Endodermal cell (in vitro differentiated cells): ENCODE data around the gene SEMA5A. TPM values are rescaled to one million over a fixed set of nuclear protein-coding genes. Genes with fewer than 3 reads are reported as not detected.

Source experiments
- DNase-seq: peaks from one replicate; pipeline ENCODE4 v3.0.0-alpha.2; 2017
- H3K27ac ChIP-seq: 2 replicates; pipeline ENCODE4 v1.5.1; 2013; ENCODE audit warnings: mild to moderate bottlenecking, low read depth, low read length, moderate library complexity
- H3K27me3 ChIP-seq: 2 replicates; pipeline ENCODE4 v1.6.1; 2013; ENCODE audit warnings: mild to moderate bottlenecking, low read length, moderate library complexity; ENCODE audit not compliant: insufficient read depth, control insufficient read depth, poor library complexity, severe bottlenecking
- H3K36me3 ChIP-seq: 2 replicates; pipeline ENCODE4 v1.7.0; 2013; ENCODE audit warnings: mild to moderate bottlenecking, low read length, moderate library complexity; ENCODE audit not compliant: control insufficient read depth, insufficient read depth
- H3K4me1 ChIP-seq: one replicate; pipeline ENCODE4 v1.7.0; 2013; ENCODE audit warnings: low read length; ENCODE audit not compliant: control insufficient read depth, insufficient read depth
- H3K4me3 ChIP-seq: 2 replicates; pipeline ENCODE4 v1.5.1; 2013; ENCODE audit warnings: mild to moderate bottlenecking, low read length, moderate library complexity
- H3K9ac ChIP-seq: 2 replicates; pipeline ENCODE4 v1.6.1; 2013; ENCODE audit warnings: mild to moderate bottlenecking, low read length, moderate library complexity; ENCODE audit not compliant: poor library complexity, severe bottlenecking; ENCODE audit errors: extremely low read depth
- H3K9me3 ChIP-seq: 2 replicates; pipeline ENCODE4 v1.6.1; 2013; ENCODE audit warnings: mild to moderate bottlenecking, low read length, moderate library complexity; ENCODE audit not compliant: control insufficient read depth
- H3K27ac Mint-ChIP-seq: 2 replicates; pipeline ENCODE4 v1.8.0; 2020; ENCODE audit warnings: mixed read lengths
- H3K27me3 Mint-ChIP-seq: 2 replicates; pipeline ENCODE4 v1.8.0; 2021; ENCODE audit warnings: mild to moderate bottlenecking, mixed read lengths; ENCODE audit not compliant: insufficient read depth
- H3K36me3 Mint-ChIP-seq: 2 replicates; pipeline ENCODE4 v1.8.0; 2020; ENCODE audit warnings: low read depth, mixed read lengths
- H3K4me1 Mint-ChIP-seq: 2 replicates; pipeline ENCODE4 v1.8.0; 2020; ENCODE audit warnings: mixed read lengths
- H3K4me3 Mint-ChIP-seq: 2 replicates; pipeline ENCODE4 v1.8.0; 2020; ENCODE audit warnings: mild to moderate bottlenecking, moderate library complexity, mixed read lengths
- H3K9me3 Mint-ChIP-seq: 2 replicates; pipeline ENCODE4 v1.8.0; 2020; ENCODE audit warnings: mild to moderate bottlenecking, mixed read lengths
- CTCF ChIP-seq: fragments of 200-600 bp; sonication (generic); conservative IDR thresholded peaks from 2 replicates; pipeline ENCODE4 v1.5.0; 2021; ENCODE audit warnings: antibody characterized with exemption, mild to moderate bottlenecking
- WGBS, 2 experiments: methylation state at CpG; one replicate each; pipeline versions ENCODE4 v1.1.5 to v1.1.7; 2013; ENCODE audit warnings: missing lambda C conversion rate in 2 of 2, mixed read lengths in 1 of 2; ENCODE audit not compliant: insufficient coverage in 1 of 2, insufficient read length in 1 of 2; 5-methylcytosine and 5-hydroxymethylcytosine counted together
- total RNA-seq, 2 donors: library from RNA; stranded (reverse); fragmentation: NEBNext Ultra II Directional in 1 of 2; extraction: Animal tissue kit (Norgen Biotek cat#: 25700) in 1 of 2; gene quantifications; 2 replicates in 1 of 2; 3 replicates in 1 of 2; pipeline ENCODE4 v1.2.1, GENCODE V29; 2021

The SEMA5A gene
- total RNA-seq, 2 donors from 2014 or later = 46.8 to 77.8 TPM

GRCh38 chr5:9015937-9016270 is 530.0 kb downstream of the SEMA5A start:
- 73 to 80% methylated on average over 2 of the region's 2 CpGs for WGBS, 2 experiments

GRCh38 chr5:9015260-9015936 is 530.5 kb downstream of the SEMA5A start:
- H3K36me3 Mint-ChIP-seq = no peaks in the 10 kb centered on the region
- H3K27me3 ChIP-seq = no peaks in the 10 kb centered on the region
- H3K9ac ChIP-seq = no peak overlapping the region
- peaks cover 1% of the 10 kb centered on the region for H3K4me1 ChIP-seq
- H3K27ac Mint-ChIP-seq = no peak overlapping the region
- no peak overlapping the region for H3K27ac ChIP-seq
- no peaks in the 10 kb centered on the region for H3K4me1 Mint-ChIP-seq
- H3K36me3 ChIP-seq = no peaks in the 10 kb centered on the region
- WGBS, 2 experiments = 74 to 92% methylated on average over 2 to 4 of the region's 5 CpGs
- no peak overlapping the region for H3K4me3 ChIP-seq
- no peak for TF ChIP-seq CTCF
- no peaks in the 10 kb centered on the region for H3K9me3 ChIP-seq
- no peaks in the 10 kb centered on the region for H3K9me3 Mint-ChIP-seq
- DNase-seq = no peak
- no peak overlapping the region for H3K4me3 Mint-ChIP-seq
- no peaks in the 10 kb centered on the region for H3K27me3 Mint-ChIP-seq

More at GRCh38 chr5:9015937-9016270, 530.0 kb downstream of the SEMA5A start:
- H3K27me3 ChIP-seq = no peaks in the 10 kb centered on the region
- no peak overlapping the region for H3K4me3 Mint-ChIP-seq
- no peaks in the 10 kb centered on the region for H3K4me1 Mint-ChIP-seq
- no peaks in the 10 kb centered on the region for H3K36me3 Mint-ChIP-seq
- H3K9me3 Mint-ChIP-seq = peaks cover 5% of the 10 kb centered on the region
- no peaks in the 10 kb centered on the region for H3K36me3 ChIP-seq
- DNase-seq = no peak
- H3K9ac ChIP-seq = no peak overlapping the region
- H3K27ac ChIP-seq = no peak overlapping the region
- no peak for TF ChIP-seq CTCF
- H3K9me3 ChIP-seq = peaks cover 3% of the 10 kb centered on the region
- H3K27me3 Mint-ChIP-seq = no peaks in the 10 kb centered on the region
- no peaks in the 10 kb centered on the region for H3K4me1 ChIP-seq
- no peak overlapping the region for H3K27ac Mint-ChIP-seq
- H3K4me3 ChIP-seq = no peak overlapping the region

GRCh38 chr5:9013147-9013546 is 532.7 kb downstream of the SEMA5A start:
- Mint-ChIP-seq H3K4me1 (peaks cover 6% of the 10 kb centered on the region), H3K36me3 (no peaks in the 10 kb centered on the region), H3K4me3 (no peak overlapping the region), H3K27ac (no peak overlapping the region), H3K27me3 (peaks cover 3% of the 10 kb centered on the region), H3K9me3 (peaks cover 15% of the 10 kb centered on the region)
- no peak for DNase-seq
- TF ChIP-seq CTCF = no peak
- Histone ChIP-seq H3K27me3 (no peaks in the 10 kb centered on the region), H3K9me3 (peaks cover 11% of the 10 kb centered on the region), H3K9ac (no peak overlapping the region), H3K27ac (no peak overlapping the region), H3K4me1 (peaks cover 7% of the 10 kb centered on the region), H3K4me3 (no peak overlapping the region), H3K36me3 (no peaks in the 10 kb centered on the region)
- 80 to 96% methylated on average over 2 to 6 of the region's 6 CpGs for WGBS, 2 experiments
